ENCODE data around the gene CPXM2.

The CPXM2 gene

DNA sequence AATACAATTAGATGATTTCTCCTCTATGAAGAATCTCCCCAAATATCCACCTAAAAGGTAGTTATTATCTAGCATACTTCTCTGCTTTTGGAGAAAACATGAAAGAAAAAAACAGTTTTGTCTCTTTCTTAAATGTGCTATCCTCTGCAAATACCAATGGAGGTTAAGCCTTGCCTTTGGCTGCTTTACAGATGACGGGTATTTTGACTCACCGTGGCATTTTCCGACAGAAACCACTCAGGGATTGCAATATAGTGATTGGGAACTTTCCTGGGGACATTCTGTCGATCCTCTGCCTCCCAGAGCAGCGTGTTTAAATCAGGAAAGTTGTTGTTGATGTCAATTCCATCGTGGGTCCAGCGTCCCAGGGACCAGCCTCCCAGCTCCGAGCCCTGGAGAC is 124.8 kb downstream of the CPXM2 start:
- Mint-ChIP-seq H3K9me3 (peaks cover 4% of the 10 kb centered on the region), H3K36me3 (no peaks in the 10 kb centered on the region), H3K27me3 (peaks cover 9% of the 10 kb centered on the region), H3K4me3 (no peak overlapping the region), H3K27ac (no peak overlapping the region), H3K4me1 (no peaks in the 10 kb centered on the region)

DNA sequence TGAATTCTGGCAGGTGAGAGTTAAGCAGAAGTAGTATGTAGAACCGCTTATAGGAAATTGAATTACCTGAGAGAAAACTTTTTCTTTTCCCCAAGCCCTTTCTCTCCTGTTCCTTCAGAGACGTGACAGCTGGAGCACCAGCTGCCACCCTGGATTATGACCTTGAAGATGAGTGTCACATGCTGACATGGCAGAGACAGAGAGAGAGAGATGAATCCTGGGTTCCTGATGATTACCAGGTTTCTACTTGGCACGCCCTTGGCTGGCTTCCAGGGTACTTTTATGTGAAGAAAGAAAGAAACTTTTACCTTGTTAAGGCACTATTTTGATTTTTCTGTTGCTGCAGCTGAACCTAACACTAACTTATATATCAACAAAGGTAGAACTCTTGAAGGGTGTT is 125.6 kb downstream of the CPXM2 start:
- peaks cover 4% of the 10 kb centered on the region for H3K9me3 Mint-ChIP-seq
- H3K27ac Mint-ChIP-seq: no peak overlapping the region
- H3K4me1 Mint-ChIP-seq: no peaks in the 10 kb centered on the region
- peaks cover 9% of the 10 kb centered on the region for H3K27me3 Mint-ChIP-seq
- no peak overlapping the region for H3K4me3 Mint-ChIP-seq
- no peaks in the 10 kb centered on the region for H3K36me3 Mint-ChIP-seq

DNA sequence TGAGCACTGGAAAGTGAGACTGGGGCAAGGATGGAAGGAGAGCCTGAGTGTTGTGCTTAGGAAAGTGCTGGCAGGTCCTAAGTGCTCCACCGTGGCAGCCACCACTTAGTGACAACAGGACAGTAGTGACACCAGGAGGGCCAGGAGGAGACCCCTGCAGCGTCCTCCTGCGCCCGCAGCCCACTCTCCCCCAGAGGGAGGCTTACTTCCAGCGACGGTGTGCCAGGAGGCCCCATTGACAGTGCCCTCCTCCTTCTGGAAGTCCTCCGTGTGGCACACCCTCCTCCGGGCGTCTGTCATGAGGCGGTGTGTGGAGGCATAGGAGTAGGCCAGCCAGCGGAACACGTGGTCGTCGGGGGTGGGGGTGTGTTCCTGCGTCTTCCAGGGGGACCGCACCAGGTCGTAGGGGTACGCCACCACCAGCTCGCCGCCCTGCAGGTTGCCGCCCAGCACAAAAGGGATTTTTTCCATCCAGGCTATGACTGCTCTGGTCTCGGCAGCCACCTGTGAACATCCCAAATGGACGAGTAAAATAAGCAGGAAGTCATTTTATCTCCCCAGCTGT is 129.9 kb downstream of the CPXM2 start:
- Mint-ChIP-seq H3K4me1 (no peaks in the 10 kb centered on the region), H3K27me3 (peaks cover 7% of the 10 kb centered on the region), H3K36me3 (no peaks in the 10 kb centered on the region), H3K27ac (no peak overlapping the region), H3K9me3 (no peaks in the 10 kb centered on the region), H3K4me3 (no peak overlapping the region)

DNA sequence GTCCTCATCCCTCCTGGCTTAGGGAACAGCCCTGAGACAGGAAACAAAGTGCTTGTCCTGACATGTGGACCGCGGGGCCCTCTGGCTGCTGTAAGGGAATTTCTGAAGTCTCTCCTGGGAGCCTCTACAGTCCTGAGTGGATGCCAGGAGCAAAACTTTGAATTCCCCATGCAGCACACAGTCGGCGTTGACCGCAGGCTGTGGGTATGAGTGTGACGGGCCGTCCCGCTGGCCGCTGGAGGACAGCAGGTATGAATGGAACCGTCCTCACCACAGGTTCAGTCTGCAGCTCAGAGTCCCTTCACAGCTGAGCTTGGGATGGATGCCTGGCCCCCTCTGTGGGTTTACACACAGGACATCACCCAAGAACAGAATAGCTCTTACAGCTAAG is 130.6 kb downstream of the CPXM2 start:
- H3K4me3 Mint-ChIP-seq: no peak overlapping the region
- H3K27ac Mint-ChIP-seq: no peak overlapping the region
- peaks cover 5% of the 10 kb centered on the region for H3K27me3 Mint-ChIP-seq
- H3K9me3 Mint-ChIP-seq: no peaks in the 10 kb centered on the region
- H3K4me1 Mint-ChIP-seq: no peaks in the 10 kb centered on the region
- H3K36me3 Mint-ChIP-seq: no peaks in the 10 kb centered on the region

DNA sequence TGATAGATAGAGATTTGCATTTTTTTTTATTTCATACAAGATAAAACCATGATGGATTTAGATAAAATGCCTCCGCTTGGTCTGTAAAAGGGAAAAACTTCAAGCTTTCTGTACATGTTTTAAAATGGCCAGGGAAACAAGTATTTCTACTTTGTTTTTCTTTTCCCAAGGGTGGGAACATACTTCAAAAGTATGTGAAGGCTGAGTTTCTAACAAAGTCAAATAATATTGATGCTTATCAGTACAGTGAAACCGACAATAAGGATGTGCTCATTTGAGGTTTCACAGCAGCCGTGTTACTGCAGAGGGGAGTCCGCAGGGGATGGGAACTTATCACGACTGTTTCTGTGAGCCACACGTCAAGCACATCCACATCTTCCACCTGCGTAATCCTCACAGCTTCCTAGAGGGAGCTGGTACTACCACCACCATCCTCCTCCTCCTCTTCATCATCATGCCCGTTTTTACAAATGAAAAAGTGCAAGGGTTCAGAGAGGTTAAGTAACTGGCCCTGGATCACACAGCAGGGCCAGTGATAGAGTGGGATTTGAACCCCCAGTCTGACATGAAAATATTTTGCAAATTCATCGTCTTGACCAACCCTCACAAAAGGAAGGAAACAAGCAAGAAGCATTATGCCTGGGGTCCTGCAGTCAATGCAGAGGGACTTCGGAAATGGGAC is 131.1 kb downstream of the CPXM2 start:
- H3K36me3 Mint-ChIP-seq: no peaks in the 10 kb centered on the region
- H3K27me3 Mint-ChIP-seq: peaks cover 2% of the 10 kb centered on the region
- no peak overlapping the region for H3K27ac Mint-ChIP-seq
- H3K9me3 Mint-ChIP-seq: no peaks in the 10 kb centered on the region
- no peaks in the 10 kb centered on the region for H3K4me1 Mint-ChIP-seq
- no peak overlapping the region for H3K4me3 Mint-ChIP-seq

DNA sequence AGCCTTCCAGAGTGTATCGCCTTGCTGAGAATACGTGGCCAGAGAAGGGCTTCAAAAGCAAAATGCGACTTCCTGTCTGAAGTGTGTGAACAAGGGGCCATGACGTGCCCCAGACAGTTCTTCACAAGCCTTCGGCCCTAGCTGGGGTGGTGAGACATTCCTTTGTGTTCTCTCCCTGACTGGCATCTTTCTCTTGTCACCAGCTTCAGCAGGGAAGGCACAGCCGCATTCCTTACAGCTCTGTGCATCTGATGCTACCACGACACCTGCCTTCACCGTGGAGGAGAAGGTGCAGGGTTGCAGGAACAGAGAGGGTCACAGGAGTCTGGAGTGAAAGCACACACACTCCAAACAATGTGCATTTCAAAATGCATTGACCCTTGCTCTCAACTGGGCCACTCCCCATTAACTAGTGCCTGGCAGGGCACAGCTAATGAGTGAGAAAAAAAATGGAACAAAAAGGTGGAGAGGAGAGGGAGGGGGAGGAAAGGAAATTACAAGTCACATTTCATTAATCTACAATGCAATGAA is 132.0 kb downstream of the CPXM2 start:
- Mint-ChIP-seq H3K4me3 (no peak overlapping the region), H3K27ac (no peak overlapping the region), H3K27me3 (peaks cover 3% of the 10 kb centered on the region), H3K4me1 (no peaks in the 10 kb centered on the region), H3K9me3 (no peaks in the 10 kb centered on the region), H3K36me3 (no peaks in the 10 kb centered on the region)

DNA sequence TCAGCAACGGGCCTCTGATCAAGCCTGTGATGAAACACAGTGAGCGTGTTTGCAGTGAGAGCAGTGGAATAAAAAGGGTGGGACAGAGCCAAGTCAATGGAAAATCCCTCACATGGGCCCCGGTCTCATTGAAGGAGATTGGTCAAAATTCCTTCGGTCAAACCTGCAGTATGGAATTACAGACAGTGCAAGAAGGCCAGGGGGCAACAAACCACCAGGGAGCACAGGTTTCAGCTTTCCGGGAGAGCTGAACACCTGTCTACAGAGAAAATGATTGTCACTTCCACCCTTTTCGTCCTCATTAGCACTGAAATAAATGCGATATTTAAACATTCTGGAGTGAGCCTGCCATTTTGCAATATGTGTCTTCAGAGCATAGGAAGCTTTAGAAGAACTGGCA is 132.6 kb downstream of the CPXM2 start:
- Mint-ChIP-seq H3K9me3 (no peaks in the 10 kb centered on the region), H3K27me3 (peaks cover 3% of the 10 kb centered on the region), H3K4me3 (no peak overlapping the region), H3K27ac (no peak overlapping the region), H3K4me1 (no peaks in the 10 kb centered on the region), H3K36me3 (no peaks in the 10 kb centered on the region)

DNA sequence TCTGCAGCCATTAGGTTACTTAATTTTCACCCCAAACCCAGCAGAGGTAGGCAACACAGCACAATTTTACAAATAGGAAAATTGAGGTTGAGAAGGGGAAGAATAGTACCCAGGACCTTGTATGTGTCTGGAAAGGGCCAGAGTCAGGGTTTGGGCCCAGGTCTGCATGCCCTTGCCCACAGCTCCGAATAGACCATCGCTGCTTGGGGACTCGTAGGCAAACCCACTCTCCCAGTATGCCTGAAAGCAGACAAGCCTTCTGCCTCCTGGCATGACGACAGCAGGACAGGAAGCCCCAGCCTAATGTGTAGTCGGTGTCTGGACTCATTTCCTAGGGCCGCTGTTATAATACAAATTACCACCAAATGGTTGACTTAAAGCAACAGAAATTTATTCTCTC is 133.8 kb downstream of the CPXM2 start:
- Mint-ChIP-seq H3K4me3 (no peak overlapping the region), H3K27me3 (peaks cover 3% of the 10 kb centered on the region), H3K4me1 (no peaks in the 10 kb centered on the region), H3K27ac (no peak overlapping the region), H3K36me3 (no peaks in the 10 kb centered on the region), H3K9me3 (no peaks in the 10 kb centered on the region)

DNA sequence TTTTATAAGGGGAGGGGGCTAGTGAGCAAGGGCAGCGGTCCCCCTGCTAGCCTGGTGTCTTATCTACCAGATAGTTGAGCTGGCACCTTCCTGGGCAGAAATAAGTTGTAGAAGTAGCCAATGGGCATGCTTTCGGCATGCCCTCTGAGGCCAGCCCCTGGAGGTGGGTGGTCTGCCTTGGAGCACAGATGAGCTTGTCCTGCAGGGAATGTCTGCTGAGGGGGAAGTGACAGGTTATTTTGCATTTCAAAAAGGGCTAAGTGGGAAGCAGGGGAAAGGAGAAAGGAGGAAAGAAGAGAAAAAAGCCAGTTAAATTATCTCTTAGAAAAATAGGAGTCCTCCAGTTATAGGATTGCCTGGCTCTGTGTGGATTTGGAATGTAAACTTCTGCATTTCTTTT is 136.5 kb downstream of the CPXM2 start:
- Mint-ChIP-seq H3K9me3 (no peaks in the 10 kb centered on the region), H3K4me3 (no peak overlapping the region), H3K36me3 (no peaks in the 10 kb centered on the region), H3K4me1 (no peaks in the 10 kb centered on the region), H3K27ac (no peak overlapping the region), H3K27me3 (peaks cover 1% of the 10 kb centered on the region)

DNA sequence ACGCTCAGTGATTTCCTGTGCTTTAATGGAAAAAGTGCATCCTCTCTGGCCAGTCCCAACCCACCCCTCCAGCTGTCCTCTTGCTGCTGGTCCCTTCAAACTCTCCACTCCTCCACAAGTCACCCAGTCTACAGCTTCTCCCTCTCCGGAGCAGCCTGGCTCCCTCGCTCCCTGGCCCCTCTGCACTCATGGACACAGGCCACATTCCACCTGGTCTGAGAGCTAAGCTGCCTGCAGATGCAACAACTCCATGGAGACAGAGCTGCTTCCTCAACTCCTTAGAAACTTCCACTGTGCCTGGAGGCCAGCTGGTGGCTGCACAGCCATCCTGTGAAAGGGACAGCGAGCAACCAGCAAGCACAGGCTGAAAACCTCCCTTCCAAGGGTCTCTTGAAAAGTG is 137.5 kb downstream of the CPXM2 start:
- H3K27me3 Mint-ChIP-seq: peaks cover 1% of the 10 kb centered on the region
- no peak overlapping the region for H3K27ac Mint-ChIP-seq
- H3K4me3 Mint-ChIP-seq: no peak overlapping the region
- H3K36me3 Mint-ChIP-seq: no peaks in the 10 kb centered on the region
- H3K9me3 Mint-ChIP-seq: no peaks in the 10 kb centered on the region
- H3K4me1 Mint-ChIP-seq: no peaks in the 10 kb centered on the region

DNA sequence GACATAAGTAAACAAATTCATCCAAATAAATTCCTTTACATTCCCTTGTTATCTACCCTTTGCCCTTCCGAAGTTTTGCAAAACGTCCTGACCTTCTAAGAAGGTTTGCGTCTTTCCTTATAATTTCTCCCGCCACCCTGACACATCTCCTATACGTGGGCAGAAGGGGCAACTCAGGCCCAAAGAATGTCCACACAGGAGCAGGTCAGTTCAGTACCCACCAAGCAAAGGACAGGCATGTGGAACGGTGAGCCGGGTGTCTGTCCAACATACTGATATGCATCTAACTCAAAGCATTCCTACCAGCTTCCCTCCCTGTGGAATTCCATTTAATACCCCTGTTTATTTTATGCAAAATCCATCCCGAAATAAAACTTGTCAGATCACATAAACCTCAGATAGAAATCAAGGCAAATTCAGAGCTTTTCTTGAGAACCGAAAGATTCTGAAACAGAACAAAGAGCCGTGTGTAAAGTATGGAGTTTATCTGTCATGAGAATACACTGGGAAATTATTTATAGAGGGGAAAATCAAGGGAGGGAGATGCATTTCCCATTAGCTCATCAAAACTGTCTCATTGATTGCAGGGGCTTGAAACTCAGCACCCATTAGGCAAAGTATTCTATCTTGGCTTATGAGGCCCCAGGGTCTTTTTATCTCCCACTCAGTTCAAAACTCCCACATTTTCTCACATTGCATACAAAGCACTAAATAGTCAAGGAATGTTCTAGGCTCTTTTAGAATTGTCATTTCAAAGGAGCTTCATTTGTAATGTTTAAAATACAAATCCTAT is 140.1 kb downstream of the CPXM2 start:
- Mint-ChIP-seq H3K27ac (no peak overlapping the region), H3K27me3 (peaks cover 1% of the 10 kb centered on the region), H3K36me3 (no peaks in the 10 kb centered on the region), H3K9me3 (no peaks in the 10 kb centered on the region), H3K4me3 (no peak overlapping the region), H3K4me1 (no peaks in the 10 kb centered on the region)

DNA sequence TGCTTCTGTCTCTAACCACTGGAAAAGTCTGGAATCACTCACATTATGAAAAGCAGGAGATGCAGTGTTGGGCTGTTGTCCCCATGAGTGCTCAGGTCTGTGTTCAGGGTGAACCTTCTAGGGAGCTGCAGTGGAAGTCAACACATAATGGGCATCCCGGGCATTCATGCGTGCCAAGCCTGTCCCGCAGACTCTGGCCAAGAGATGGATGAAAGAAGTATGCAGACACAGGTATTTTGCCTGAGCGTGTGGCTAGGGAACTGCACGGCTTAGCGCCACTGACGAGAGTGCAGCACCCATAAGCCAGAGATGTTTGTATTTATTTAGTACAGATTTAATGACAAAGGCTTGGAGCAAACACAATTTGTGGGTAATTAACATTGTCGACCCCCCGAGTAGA is 140.7 kb downstream of the CPXM2 start:
- Mint-ChIP-seq H3K4me3 (no peak overlapping the region), H3K9me3 (no peaks in the 10 kb centered on the region), H3K4me1 (no peaks in the 10 kb centered on the region), H3K36me3 (no peaks in the 10 kb centered on the region), H3K27ac (no peak overlapping the region), H3K27me3 (peaks cover 1% of the 10 kb centered on the region)

DNA sequence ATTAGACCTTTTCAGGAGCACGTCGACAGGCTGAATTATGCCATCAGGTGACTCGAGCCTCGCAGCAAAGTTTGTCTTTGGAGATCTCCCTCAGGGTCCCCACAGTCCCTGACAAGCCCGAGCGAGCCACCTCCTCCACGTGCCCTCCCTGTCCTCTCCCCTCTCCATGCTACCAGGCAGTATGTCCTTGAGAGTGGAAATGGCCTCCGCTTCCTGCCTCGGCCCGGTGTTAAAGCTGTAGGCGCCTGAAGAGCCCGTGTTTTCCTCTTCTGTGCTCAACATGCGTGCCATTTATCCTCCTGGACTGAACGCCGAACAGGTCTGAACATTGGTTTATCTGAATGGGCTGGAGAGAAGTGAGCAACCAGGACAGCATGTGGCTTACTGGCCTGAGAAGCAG is 142.9 kb downstream of the CPXM2 start:
- Mint-ChIP-seq H3K27ac (no peak overlapping the region), H3K36me3 (no peaks in the 10 kb centered on the region), H3K4me3 (no peak overlapping the region), H3K27me3 (no peaks in the 10 kb centered on the region), H3K4me1 (no peaks in the 10 kb centered on the region), H3K9me3 (no peaks in the 10 kb centered on the region)

DNA sequence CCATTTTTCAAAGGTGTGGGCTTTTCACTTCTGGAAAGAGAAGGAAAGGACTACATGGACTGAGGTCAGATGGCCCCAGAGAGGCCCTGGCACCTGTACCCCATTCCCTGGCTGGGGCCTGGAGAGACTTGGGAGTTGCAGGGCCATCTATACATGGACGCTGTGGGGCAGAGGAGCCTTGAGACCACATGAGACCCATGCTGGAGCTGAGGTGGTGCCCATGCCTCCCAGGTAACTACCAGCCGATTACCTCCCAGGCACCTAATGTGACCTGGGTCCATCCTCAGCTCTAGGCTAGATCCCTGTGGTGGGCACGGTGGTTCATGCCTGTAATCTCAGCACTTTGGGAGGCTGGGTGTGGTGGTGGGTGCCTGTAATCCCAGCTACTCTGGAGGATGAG is 144.2 kb downstream of the CPXM2 start:
- H3K4me1 Mint-ChIP-seq: no peaks in the 10 kb centered on the region
- H3K27me3 Mint-ChIP-seq: no peaks in the 10 kb centered on the region
- H3K4me3 Mint-ChIP-seq: no peak overlapping the region
- H3K36me3 Mint-ChIP-seq: no peaks in the 10 kb centered on the region
- no peaks in the 10 kb centered on the region for H3K9me3 Mint-ChIP-seq
- no peak overlapping the region for H3K27ac Mint-ChIP-seq

DNA sequence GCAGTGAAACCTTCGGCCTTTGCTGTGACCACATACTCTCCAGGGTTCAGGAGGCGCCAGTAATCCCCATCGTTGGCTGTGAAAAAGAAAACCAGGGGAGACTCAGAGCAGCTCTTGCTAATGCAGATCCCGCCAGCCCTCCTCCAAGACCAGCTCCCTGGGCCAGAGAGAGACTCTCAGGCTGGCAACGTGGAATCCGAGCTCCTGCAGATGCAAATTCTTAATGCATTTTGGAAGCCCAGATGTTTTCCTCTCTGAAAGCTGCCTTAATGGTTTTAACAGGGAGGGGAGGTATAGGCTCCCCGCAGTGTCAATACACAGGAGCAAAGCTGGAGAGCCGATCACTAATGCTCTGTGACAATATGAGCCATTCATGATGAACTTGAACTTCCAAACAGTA is 144.7 kb downstream of the CPXM2 start:
- Mint-ChIP-seq H3K36me3 (no peaks in the 10 kb centered on the region), H3K27me3 (no peaks in the 10 kb centered on the region), H3K4me3 (no peak overlapping the region), H3K9me3 (no peaks in the 10 kb centered on the region), H3K4me1 (no peaks in the 10 kb centered on the region), H3K27ac (no peak overlapping the region)

DNA sequence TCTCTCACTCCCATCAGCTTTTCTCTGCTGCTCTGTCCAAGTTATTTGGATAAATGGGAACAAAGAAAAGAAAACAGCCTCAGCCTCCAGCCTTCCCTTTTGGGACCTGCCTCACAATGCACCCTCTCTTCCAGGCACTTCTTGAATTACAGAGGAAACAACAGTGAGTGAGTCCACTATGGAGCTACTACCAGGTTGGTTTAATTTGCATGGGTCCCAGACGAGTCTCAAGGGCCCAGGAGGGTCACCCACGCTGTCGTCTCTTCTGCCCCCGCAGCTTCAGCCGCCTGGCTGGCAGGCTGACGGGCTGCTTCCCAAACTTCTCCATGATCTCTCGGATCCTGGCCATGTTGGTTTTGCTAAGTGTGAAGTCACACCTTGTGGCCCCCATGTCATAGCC is 145.1 kb downstream of the CPXM2 start:
- no peaks in the 10 kb centered on the region for H3K27me3 Mint-ChIP-seq
- H3K27ac Mint-ChIP-seq: no peak overlapping the region

More for the DNA sequence above, 145.1 kb downstream of the CPXM2 start:
- no peak overlapping the region for H3K4me3 Mint-ChIP-seq
- no peaks in the 10 kb centered on the region for H3K4me1 Mint-ChIP-seq
- H3K36me3 Mint-ChIP-seq: no peaks in the 10 kb centered on the region
- no peaks in the 10 kb centered on the region for H3K9me3 Mint-ChIP-seq

All from activated naive CD4-positive, alpha-beta T cell treated with anti-CD3 and anti-CD28 coated beads, Interleukin-2, amount 50 U/mL, for 24 hours (primary cell).